DOHH2 (cell line): ENCODE results near the gene RBP7.

Source experiments
- CTCF ChIP-seq: fragments of 200-600 bp; sonication (generic); IDR thresholded peaks from one replicate; pipeline ENCODE4 v1.5.1; 2014; ENCODE audit warnings: antibody characterized with exemption, mild to moderate bottlenecking, low read depth, low read length; ENCODE audit not compliant: poor library complexity, severe bottlenecking
- EZH2phosphoT487 ChIP-seq: fragments of 200-600 bp; sonication (generic); IDR thresholded peaks from 2 replicates; pipeline ENCODE4 v1.6.1; 2017; ENCODE audit warnings: borderline replicate concordance, mild to moderate bottlenecking, antibody characterized with exemption, low read length, moderate library complexity, mixed read lengths

- no peak for TF ChIP-seq CTCF
- no peak for TF ChIP-seq EZH2phosphoT487
Measured at GRCh38 chr1:10054465-10054864, 57.4 kb downstream of the RBP7 start.
